GM12875 (cell line): Measurements from ENCODE around the gene TRIO.

Experiments
- H3K4me3 ChIP-seq: one replicate; pipeline ENCODE4 v1.5.1; 2011; ENCODE audit warnings: low read depth, low read length, control low read depth
- TF ChIP-seq, protein P1 (sequence below): IDR thresholded peaks from 2 replicates; pipeline ENCODE4 v1.5.1; 2011; ENCODE audit warnings: low read depth, mild to moderate bottlenecking, control low read depth, inconsistent platforms, low read length, moderate library complexity, borderline replicate concordance; ENCODE audit not compliant: insufficient read depth

TRIO gene

DNA sequence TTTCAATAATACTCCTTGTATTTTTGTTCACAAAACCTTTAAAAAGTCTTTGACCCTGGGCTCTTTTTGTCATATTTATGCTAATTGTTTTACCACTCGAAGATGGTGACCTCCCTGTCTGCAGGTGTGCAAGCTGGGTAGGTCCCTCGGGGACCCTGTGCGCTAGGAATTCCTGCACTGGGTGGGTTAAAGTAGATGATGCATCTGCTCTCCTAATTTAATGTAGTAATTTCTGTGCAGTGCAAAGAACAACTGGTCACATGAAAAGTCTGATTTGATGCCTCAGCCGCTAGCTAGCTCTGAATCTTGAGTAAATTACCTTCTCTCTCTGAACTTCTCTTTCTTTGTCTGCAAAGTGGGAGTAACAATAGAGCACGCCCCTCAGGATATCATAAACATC is 299.4 kb downstream of the TRIO start:
- TF ChIP-seq, protein P1, sequence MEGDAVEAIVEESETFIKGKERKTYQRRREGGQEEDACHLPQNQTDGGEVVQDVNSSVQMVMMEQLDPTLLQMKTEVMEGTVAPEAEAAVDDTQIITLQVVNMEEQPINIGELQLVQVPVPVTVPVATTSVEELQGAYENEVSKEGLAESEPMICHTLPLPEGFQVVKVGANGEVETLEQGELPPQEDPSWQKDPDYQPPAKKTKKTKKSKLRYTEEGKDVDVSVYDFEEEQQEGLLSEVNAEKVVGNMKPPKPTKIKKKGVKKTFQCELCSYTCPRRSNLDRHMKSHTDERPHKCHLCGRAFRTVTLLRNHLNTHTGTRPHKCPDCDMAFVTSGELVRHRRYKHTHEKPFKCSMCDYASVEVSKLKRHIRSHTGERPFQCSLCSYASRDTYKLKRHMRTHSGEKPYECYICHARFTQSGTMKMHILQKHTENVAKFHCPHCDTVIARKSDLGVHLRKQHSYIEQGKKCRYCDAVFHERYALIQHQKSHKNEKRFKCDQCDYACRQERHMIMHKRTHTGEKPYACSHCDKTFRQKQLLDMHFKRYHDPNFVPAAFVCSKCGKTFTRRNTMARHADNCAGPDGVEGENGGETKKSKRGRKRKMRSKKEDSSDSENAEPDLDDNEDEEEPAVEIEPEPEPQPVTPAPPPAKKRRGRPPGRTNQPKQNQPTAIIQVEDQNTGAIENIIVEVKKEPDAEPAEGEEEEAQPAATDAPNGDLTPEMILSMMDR: no peak
- H3K4me3 ChIP-seq: no peak overlapping the region

DNA sequence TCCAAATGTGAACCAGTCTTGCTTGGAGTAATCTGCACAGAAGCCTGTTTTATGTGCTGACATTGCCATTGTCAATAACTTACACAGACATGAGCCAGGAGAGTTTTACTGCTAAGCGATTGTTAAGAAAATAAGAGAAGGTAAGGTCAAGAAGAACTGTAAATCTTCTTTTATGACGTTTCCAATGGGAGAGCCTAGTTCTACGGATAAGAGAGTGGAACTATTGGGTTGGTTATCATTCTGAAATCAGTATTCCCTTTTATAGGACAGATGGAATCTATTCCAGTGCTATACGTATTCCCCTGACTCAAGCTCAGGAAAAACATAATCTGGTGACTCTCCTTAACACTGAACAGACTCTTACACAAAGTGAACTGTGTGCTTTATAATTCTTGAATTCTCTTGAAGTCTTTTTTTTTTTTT is 300.5 kb downstream of the TRIO start:
- TF ChIP-seq, protein P1: no peak
- no peak overlapping the region for H3K4me3 ChIP-seq

DNA sequence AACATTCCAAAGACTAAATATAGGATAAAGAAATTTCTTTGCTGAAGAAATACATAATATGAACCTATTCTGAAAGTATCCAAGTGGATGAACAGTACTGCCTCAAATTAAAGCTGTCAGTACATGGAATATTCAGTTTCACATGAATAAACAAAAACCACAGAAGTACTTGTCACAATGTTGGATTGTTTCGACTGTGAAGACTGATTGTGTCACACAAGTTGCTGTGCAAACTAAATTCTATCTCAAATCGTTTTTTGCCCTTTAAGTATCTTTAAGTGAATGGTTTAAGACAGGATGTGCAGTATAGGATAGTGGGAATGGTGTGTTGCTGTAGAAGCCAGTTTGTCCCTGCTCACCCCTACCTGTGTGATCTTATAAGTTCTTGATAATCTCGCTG is 301.0 kb downstream of the TRIO start:
- TF ChIP-seq, protein P1: no peak

DNA sequence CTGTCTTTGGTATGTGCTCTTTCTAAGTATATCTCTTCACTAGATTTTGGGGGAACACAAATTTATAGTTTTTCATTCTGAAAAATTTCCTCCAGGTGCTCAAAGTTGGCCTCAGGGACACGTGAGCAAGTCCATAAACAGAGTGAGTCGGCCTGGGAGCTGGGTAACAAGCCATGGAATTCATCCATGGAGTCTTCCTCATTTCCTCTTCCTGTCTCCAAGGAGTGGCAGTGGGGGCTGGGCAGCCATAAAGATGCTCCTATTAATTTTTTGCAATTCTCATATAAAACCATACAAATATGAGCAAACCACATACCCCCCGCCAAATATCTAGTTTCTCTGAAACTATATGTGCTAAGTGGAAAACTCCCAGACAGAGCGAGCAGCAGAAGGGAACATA is 301.9 kb downstream of the TRIO start:
- H3K4me3 ChIP-seq: no peak overlapping the region
- TF ChIP-seq, protein P1: no peak

More for the DNA sequence above, 301.0 kb downstream of the TRIO start:
- H3K4me3 ChIP-seq: no peak overlapping the region

DNA sequence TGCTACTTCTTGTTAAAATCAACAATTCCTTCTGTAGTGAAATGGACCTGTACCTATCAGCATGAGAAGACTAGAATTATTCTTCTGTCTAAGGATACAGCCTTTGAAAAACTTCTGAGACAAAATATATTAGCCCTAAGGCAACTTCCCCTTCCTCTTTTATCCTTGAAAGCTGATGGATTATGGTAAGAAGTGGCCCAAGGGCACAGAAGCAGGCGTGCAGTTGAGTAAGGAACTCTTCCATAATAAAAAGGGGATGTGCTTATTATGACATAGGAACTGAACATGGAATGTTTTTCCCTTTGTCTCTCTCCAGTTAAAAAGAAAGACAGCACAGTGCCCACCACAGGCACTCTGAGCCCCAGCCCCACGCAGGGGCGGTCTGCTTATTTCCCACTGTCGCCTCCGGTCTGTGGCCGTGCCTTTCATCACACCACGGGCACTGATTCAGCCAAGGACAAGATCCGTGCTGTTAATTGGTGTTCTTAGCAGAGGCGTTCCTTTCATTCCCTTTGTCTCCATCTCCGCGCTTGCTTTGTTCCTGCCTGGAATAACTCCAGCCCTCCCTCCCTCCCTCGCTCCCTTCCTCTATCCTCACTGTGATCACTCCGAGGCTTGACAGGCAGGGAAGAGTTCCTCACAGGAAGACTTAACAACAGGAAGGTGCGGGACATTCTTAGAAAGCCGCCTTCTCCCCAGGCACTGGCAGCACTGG is 302.6 kb downstream of the TRIO start:
- TF ChIP-seq, protein P1: no peak
- no peak overlapping the region for H3K4me3 ChIP-seq

DNA sequence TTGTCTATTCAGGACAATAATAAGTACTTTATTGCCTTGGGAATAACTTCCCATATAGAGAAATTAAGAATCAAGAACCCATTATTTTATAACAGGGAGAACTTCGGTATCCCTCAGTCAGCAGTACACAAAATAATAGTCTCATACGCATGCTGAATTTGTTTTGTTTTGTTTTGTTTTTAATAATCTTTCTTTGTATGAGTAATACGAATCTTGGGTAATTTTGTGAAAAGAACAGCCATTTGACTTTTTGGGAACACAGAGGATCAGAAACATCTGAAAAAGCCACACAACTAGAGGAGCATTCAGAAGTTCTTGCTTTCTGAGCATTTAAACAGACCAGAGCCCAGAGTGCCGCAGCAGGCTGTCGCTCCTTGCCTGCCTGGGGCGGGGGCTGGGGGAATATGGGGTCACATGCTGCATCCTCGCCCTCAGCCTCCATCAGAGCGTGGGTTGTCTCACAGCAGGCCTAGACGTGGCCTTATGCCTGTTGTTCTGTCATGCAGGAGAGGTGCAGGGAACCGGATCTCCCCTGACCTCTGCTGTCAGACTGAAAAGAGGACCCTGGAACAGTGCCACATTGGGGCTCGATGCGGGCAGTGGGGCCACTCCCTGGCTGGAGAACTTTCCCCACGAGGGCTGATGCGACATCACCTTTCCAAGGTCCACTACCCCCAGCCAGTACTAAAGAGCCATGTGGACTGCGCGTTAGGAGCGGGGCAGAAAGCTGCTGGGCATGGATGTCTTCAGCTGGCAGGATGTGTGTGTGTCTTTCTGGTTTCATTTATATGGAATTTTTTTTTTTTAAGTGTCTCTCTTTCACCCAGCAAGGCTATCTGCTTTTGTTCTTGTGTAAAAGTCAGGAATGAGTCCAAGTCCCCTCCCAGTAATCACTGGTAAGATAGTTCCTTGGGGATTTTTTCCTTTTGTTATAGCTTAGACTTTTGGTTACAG is 305.1 kb downstream of the TRIO start:
- TF ChIP-seq, protein P1: no peak
- no peak overlapping the region for H3K4me3 ChIP-seq
